Uterus (tissue), 2 donors: ENCODE results near the gene C22orf23.

Source experiments
- POLR2A ChIP-seq, 2 donors: fragments of 450-650 bp; IDR thresholded peaks; one replicate each; pipeline ENCODE4 v1.6.1; 2016; ENCODE audit warnings: antibody characterized with exemption in 2 of 2, mild to moderate bottlenecking in 1 of 2, moderate library complexity in 1 of 2
- TF ChIP-seq, protein P1 (sequence below), 4 experiments: fragments of 200-600 bp in 2 of 4; fragments of 450-650 bp in 2 of 4; sonication (generic) in 2 of 4; IDR thresholded peaks; one replicate each; pipeline ENCODE4 v1.5.1; 2016 to 2019; ENCODE audit warnings: antibody characterized with exemption in 4 of 4, mild to moderate bottlenecking in 2 of 4, moderate library complexity in 1 of 4

GRCh38 chr22:37907036-37907954, 46.1 kb downstream of the C22orf23 start:
- TF ChIP-seq, protein P1, sequence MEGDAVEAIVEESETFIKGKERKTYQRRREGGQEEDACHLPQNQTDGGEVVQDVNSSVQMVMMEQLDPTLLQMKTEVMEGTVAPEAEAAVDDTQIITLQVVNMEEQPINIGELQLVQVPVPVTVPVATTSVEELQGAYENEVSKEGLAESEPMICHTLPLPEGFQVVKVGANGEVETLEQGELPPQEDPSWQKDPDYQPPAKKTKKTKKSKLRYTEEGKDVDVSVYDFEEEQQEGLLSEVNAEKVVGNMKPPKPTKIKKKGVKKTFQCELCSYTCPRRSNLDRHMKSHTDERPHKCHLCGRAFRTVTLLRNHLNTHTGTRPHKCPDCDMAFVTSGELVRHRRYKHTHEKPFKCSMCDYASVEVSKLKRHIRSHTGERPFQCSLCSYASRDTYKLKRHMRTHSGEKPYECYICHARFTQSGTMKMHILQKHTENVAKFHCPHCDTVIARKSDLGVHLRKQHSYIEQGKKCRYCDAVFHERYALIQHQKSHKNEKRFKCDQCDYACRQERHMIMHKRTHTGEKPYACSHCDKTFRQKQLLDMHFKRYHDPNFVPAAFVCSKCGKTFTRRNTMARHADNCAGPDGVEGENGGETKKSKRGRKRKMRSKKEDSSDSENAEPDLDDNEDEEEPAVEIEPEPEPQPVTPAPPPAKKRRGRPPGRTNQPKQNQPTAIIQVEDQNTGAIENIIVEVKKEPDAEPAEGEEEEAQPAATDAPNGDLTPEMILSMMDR (IDR thresholded peaks at IDR 0.05), result no peak
- TF ChIP-seq POLR2A (IDR thresholded peaks at IDR 0.05), result no peak
